Type B pancreatic cell (in vitro differentiated cells): ENCODE results near the gene CASQ1. TPM values are rescaled to one million over a fixed set of nuclear protein-coding genes. Genes with fewer than 3 reads are reported as not detected.

Experiments
- DNase-seq: peaks from one replicate; pipeline ENCODE4 v3.0.0; 2021; ENCODE audit warnings: mixed read lengths; ENCODE audit not compliant: unreplicated experiment; ENCODE audit errors: extremely low spot score
- H3K27ac Mint-ChIP-seq: 2 replicates; pipeline ENCODE4 v1.8.0; 2021; ENCODE audit warnings: mild to moderate bottlenecking, mixed read lengths
- H3K27me3 Mint-ChIP-seq: 2 replicates; pipeline ENCODE4 v1.8.0; 2021; ENCODE audit warnings: mixed read lengths
- H3K36me3 Mint-ChIP-seq: 2 replicates; pipeline ENCODE4 v1.8.0; 2021; ENCODE audit warnings: mixed read lengths
- H3K4me1 Mint-ChIP-seq: one replicate; pipeline ENCODE4 v1.8.0; 2021; ENCODE audit warnings: mixed read lengths; ENCODE audit not compliant: unreplicated experiment
- H3K4me3 Mint-ChIP-seq: 2 replicates; pipeline ENCODE4 v1.8.0; 2021; ENCODE audit warnings: mild to moderate bottlenecking, mixed read lengths
- H3K9me3 Mint-ChIP-seq: 2 replicates; pipeline ENCODE4 v1.8.0; 2021; ENCODE audit warnings: mixed read lengths
- CTCF ChIP-seq: fragments of 200-600 bp; sonication (generic); conservative IDR thresholded peaks from 2 replicates; pipeline ENCODE4 v1.5.0; 2021; ENCODE audit warnings: antibody characterized with exemption, mild to moderate bottlenecking
- total RNA-seq: library from RNA; stranded (reverse); gene quantifications from 2 replicates; pipeline ENCODE4 v1.2.1, GENCODE V29; 2021; ENCODE audit warnings: low replicate concordance

Gene CASQ1
- total RNA-seq, 1 donor from 2014 or later, result 0.46 TPM

GRCh38 chr1:160228431-160228830 lies 38.1 kb downstream of the CASQ1 start:
- Mint-ChIP-seq H3K27me3 (no peaks in the 10 kb centered on the region), H3K4me1 (no peaks in the 10 kb centered on the region), H3K27ac (no peak overlapping the region), H3K4me3 (no peak overlapping the region), H3K36me3 (peaks cover 11% of the 10 kb centered on the region), H3K9me3 (no peaks in the 10 kb centered on the region)
- no peak for DNase-seq
- no peak for TF ChIP-seq CTCF

GRCh38 chr1:160232911-160233310 lies 42.5 kb downstream of the CASQ1 start:
- Mint-ChIP-seq H3K9me3 (no peaks in the 10 kb centered on the region), H3K4me3 (no peak overlapping the region), H3K36me3 (peaks cover 8% of the 10 kb centered on the region), H3K27ac (no peak overlapping the region), H3K27me3 (no peaks in the 10 kb centered on the region), H3K4me1 (no peaks in the 10 kb centered on the region)
- DNase-seq, result no peak
- TF ChIP-seq CTCF, result no peak

- DNase-seq, result no peak
- no peaks in the 10 kb centered on the region for H3K4me1 Mint-ChIP-seq
- H3K4me3 Mint-ChIP-seq, result no peak overlapping the region
- H3K27ac Mint-ChIP-seq, result no peak overlapping the region
- H3K36me3 Mint-ChIP-seq, result peaks cover 15% of the 10 kb centered on the region
- TF ChIP-seq CTCF, result no peak
- no peaks in the 10 kb centered on the region for H3K27me3 Mint-ChIP-seq
- H3K9me3 Mint-ChIP-seq, result no peaks in the 10 kb centered on the region
These were observed 46.4 kb downstream of the CASQ1 start for GRCh38 chr1:160236806-160237205.

GRCh38 chr1:160237558-160237957 lies 47.2 kb downstream of the CASQ1 start:
- H3K9me3 Mint-ChIP-seq, result no peaks in the 10 kb centered on the region
- no peak overlapping the region for H3K27ac Mint-ChIP-seq
- no peak for DNase-seq
- no peak for TF ChIP-seq CTCF
- H3K27me3 Mint-ChIP-seq, result no peaks in the 10 kb centered on the region
- H3K36me3 Mint-ChIP-seq, result peaks cover 15% of the 10 kb centered on the region
- H3K4me3 Mint-ChIP-seq, result no peak overlapping the region
- H3K4me1 Mint-ChIP-seq, result no peaks in the 10 kb centered on the region

GRCh38 chr1:160238408-160238807 lies 48.0 kb downstream of the CASQ1 start:
- Mint-ChIP-seq H3K4me3 (no peak overlapping the region), H3K4me1 (no peaks in the 10 kb centered on the region), H3K27me3 (no peaks in the 10 kb centered on the region), H3K36me3 (peaks cover 15% of the 10 kb centered on the region), H3K27ac (no peak overlapping the region), H3K9me3 (no peaks in the 10 kb centered on the region)
- DNase-seq, result no peak
- TF ChIP-seq CTCF, result no peak

GRCh38 chr1:160239582-160240299 lies 49.4 kb downstream of the CASQ1 start:
- Mint-ChIP-seq H3K36me3 (peaks cover 15% of the 10 kb centered on the region), H3K4me3 (no peak overlapping the region), H3K27me3 (no peaks in the 10 kb centered on the region), H3K27ac (no peak overlapping the region), H3K4me1 (peaks cover 1% of the 10 kb centered on the region), H3K9me3 (no peaks in the 10 kb centered on the region)
- no peak for DNase-seq
- TF ChIP-seq CTCF, result no peak
